H9 (cell line): ENCODE measurements around the gene SLC2A1. TPM values are rescaled to one million over a fixed set of nuclear protein-coding genes. Genes with fewer than 3 reads are reported as not detected.

Experiments used
- DNase-seq: peaks from one replicate; pipeline ENCODE4 v3.0.0-alpha.2; 2017
- H2AFZ ChIP-seq: one replicate; pipeline ENCODE4 v1.6.1; 2013; ENCODE audit warnings: mild to moderate bottlenecking, low read length, control low read depth, moderate library complexity
- H2AK5ac ChIP-seq: 2 replicates; pipeline ENCODE4 v1.6.1; 2013; ENCODE audit warnings: low read length, control low read depth, mixed read lengths; ENCODE audit not compliant: insufficient read length
- H2BK120ac ChIP-seq: one replicate; pipeline ENCODE4 v1.6.1; 2013; ENCODE audit warnings: low read depth, mild to moderate bottlenecking, low read length, control low read depth, inconsistent platforms; ENCODE audit not compliant: poor library complexity, severe bottlenecking
- H2BK12ac ChIP-seq: 2 replicates; pipeline ENCODE4 v1.6.1; 2013; ENCODE audit warnings: low read length, control low read depth, mixed read lengths, low read depth; ENCODE audit not compliant: insufficient read length
- H2BK15ac ChIP-seq: 2 replicates; pipeline ENCODE4 v1.6.1; 2013; ENCODE audit warnings: low read depth, low read length, control low read depth
- H2BK20ac ChIP-seq: one replicate; pipeline ENCODE4 v1.6.1; 2013; ENCODE audit warnings: low read depth, mild to moderate bottlenecking, low read length, control low read depth, inconsistent platforms; ENCODE audit not compliant: poor library complexity, severe bottlenecking
- H2BK5ac ChIP-seq: 2 replicates; pipeline ENCODE4 v1.6.1; 2013; ENCODE audit warnings: low read length, control low read depth, mixed read lengths; ENCODE audit not compliant: insufficient read length
- H3K14ac ChIP-seq: 2 replicates; pipeline ENCODE4 v1.6.1; 2013; ENCODE audit warnings: low read length, control low read depth; ENCODE audit not compliant: insufficient read depth
- H3K18ac ChIP-seq: 2 replicates; pipeline ENCODE4 v1.6.1; 2013; ENCODE audit warnings: low read depth, mild to moderate bottlenecking, mixed read lengths, low read length, control low read depth; ENCODE audit not compliant: insufficient read length
- H3K23ac ChIP-seq: 2 replicates; pipeline ENCODE4 v1.6.1; 2013; ENCODE audit warnings: low read length, control low read depth, mixed read lengths, low read depth; ENCODE audit not compliant: insufficient read length
- H3K23me2 ChIP-seq: 2 replicates; pipeline ENCODE4 v1.6.1; 2013; ENCODE audit warnings: low read depth, mild to moderate bottlenecking, mixed read lengths, low read length, control low read depth; ENCODE audit not compliant: insufficient read length, poor library complexity, severe bottlenecking
- H3K27ac ChIP-seq: 2 replicates; pipeline ENCODE4 v1.5.1; 2013; ENCODE audit warnings: low read length, control low read depth, mixed read lengths, low read depth; ENCODE audit not compliant: insufficient read length
- H3K27me3 ChIP-seq: 2 replicates; pipeline ENCODE4 v1.6.1; 2013; ENCODE audit warnings: low read length, control low read depth, inconsistent platforms; ENCODE audit not compliant: insufficient read depth
- H3K4ac ChIP-seq: 2 replicates; pipeline ENCODE4 v1.6.1; 2013; ENCODE audit warnings: low read depth, mild to moderate bottlenecking, control low read depth, inconsistent platforms, low read length, moderate library complexity
- H3K4me1 ChIP-seq: 2 replicates; pipeline ENCODE4 v1.6.1; 2013; ENCODE audit warnings: low read length, control low read depth, inconsistent platforms; ENCODE audit not compliant: insufficient read depth
- H3K4me2 ChIP-seq: 2 replicates; pipeline ENCODE4 v1.6.1; 2013; ENCODE audit warnings: low read length, control low read depth, mixed read lengths; ENCODE audit not compliant: insufficient read length, insufficient read depth
- H3K56ac ChIP-seq: 2 replicates; pipeline ENCODE4 v1.6.1; 2013; ENCODE audit warnings: low read depth, mild to moderate bottlenecking, mixed read lengths, low read length, control low read depth; ENCODE audit not compliant: insufficient read length
- H3K79me1 ChIP-seq: 2 replicates; pipeline ENCODE4 v1.6.1; 2013; ENCODE audit warnings: low read depth, mild to moderate bottlenecking, moderate library complexity, low read length, control low read depth, inconsistent platforms; ENCODE audit not compliant: insufficient read depth, poor library complexity, severe bottlenecking
- H3K79me2 ChIP-seq: 2 replicates; pipeline ENCODE4 v1.6.1; 2013; ENCODE audit warnings: low read length, control low read depth, inconsistent platforms; ENCODE audit not compliant: insufficient read depth
- H3K9ac ChIP-seq: 2 replicates; pipeline ENCODE4 v1.6.1; 2013; ENCODE audit warnings: low read length, control low read depth, mixed read lengths; ENCODE audit not compliant: insufficient read length; ENCODE audit errors: extremely low read depth
- H3K9me3 ChIP-seq: one replicate; pipeline ENCODE4 v1.6.1; 2013; ENCODE audit warnings: low read depth, low read length, inconsistent platforms; ENCODE audit not compliant: control insufficient read depth
- H3T11ph ChIP-seq: one replicate; pipeline ENCODE4 v1.6.1; 2013; ENCODE audit warnings: mild to moderate bottlenecking, low read length, control low read depth, inconsistent platforms
- H4K20me1 ChIP-seq: one replicate; pipeline ENCODE4 v1.6.1; 2013; ENCODE audit not compliant: control insufficient read depth, insufficient read length, insufficient read depth
- H4K5ac ChIP-seq: 2 replicates; pipeline ENCODE4 v1.6.1; 2013; ENCODE audit warnings: low read depth, mild to moderate bottlenecking, mixed read lengths, low read length, control low read depth; ENCODE audit not compliant: insufficient read length
- H4K8ac ChIP-seq: replicated peaks from 2 replicates; pipeline ENCODE4 v1.6.1; 2013; ENCODE audit warnings: low read length, control low read depth, mixed read lengths, low read depth; ENCODE audit not compliant: insufficient read length
- H4K91ac ChIP-seq: 2 replicates; pipeline ENCODE4 v1.6.1; 2013; ENCODE audit warnings: low read depth, mild to moderate bottlenecking, moderate library complexity, mixed read lengths, low read length, control low read depth; ENCODE audit not compliant: insufficient read length
- H3K27ac Mint-ChIP-seq, 3 experiments: 2 replicates in 2 of 3; 3 replicates in 1 of 3; pipeline ENCODE4 v1.8.0; 2020 to 2021; ENCODE audit warnings: mixed read lengths in 3 of 3, mild to moderate bottlenecking in 1 of 3, moderate library complexity in 1 of 3
- H3K27me3 Mint-ChIP-seq: 2 replicates; pipeline ENCODE4 v1.8.0; 2021; ENCODE audit warnings: low read depth, mild to moderate bottlenecking, moderate library complexity, mixed read lengths
- H3K36me3 Mint-ChIP-seq, 3 experiments: 2 replicates in 2 of 3; 3 replicates in 1 of 3; pipeline ENCODE4 v1.8.0; 2020 to 2021; ENCODE audit warnings: low read depth in 3 of 3, mixed read lengths in 3 of 3; ENCODE audit not compliant: insufficient read depth in 1 of 3
- H3K4me1 Mint-ChIP-seq, 2 experiments: 2 replicates each; pipeline ENCODE4 v1.8.0; 2020; ENCODE audit warnings: mixed read lengths in 2 of 2
- H3K4me3 Mint-ChIP-seq, 2 experiments: 2 replicates in 1 of 2; 3 replicates in 1 of 2; pipeline ENCODE4 v1.8.0; 2020 to 2021; ENCODE audit warnings: mild to moderate bottlenecking in 2 of 2, mixed read lengths in 2 of 2, moderate library complexity in 1 of 2
- H3K9me3 Mint-ChIP-seq, 2 experiments: 2 replicates in 1 of 2; 3 replicates in 1 of 2; pipeline ENCODE4 v1.8.0; 2020; ENCODE audit warnings: mild to moderate bottlenecking in 2 of 2, mixed read lengths in 2 of 2, moderate library complexity in 1 of 2
- WGBS: extraction: QIAGEN DNeasy Blood & Tissue Kit; methylation state at CpG from one replicate; pipeline ENCODE4 v1.1.7; 2013; ENCODE audit warnings: missing lambda C conversion rate, low lambda C conversion rate, mixed read lengths; ENCODE audit not compliant: insufficient read length; ENCODE audit errors: extremely low coverage; 5-methylcytosine and 5-hydroxymethylcytosine counted together
- total RNA-seq: library from RNA; stranded (reverse); gene quantifications from 2 replicates; pipeline ENCODE4 v1.2.1, GENCODE V29; 2021
- TF ChIP-seq, protein P1 (sequence below): fragments of 200-600 bp; sonication (generic); conservative IDR thresholded peaks from 3 replicates; pipeline ENCODE4 v1.8.0; 2021; ENCODE audit warnings: antibody characterized with exemption, mild to moderate bottlenecking

SLC2A1 gene
- total RNA-seq, 1 experiment from 2014 or later = 186 TPM

GRCh38 chr1:42951588-42951987 is 7.1 kb downstream of the SLC2A1 start:
- H3K4me1 ChIP-seq = peaks cover 18% of the 10 kb centered on the region
- no peak overlapping the region for H2AFZ ChIP-seq
- H2BK120ac ChIP-seq = no peak overlapping the region
- no peak overlapping the region for H3T11ph ChIP-seq
- no peak overlapping the region for H3K56ac ChIP-seq
- no peak overlapping the region for H3K9ac ChIP-seq
- TF ChIP-seq, protein P1, sequence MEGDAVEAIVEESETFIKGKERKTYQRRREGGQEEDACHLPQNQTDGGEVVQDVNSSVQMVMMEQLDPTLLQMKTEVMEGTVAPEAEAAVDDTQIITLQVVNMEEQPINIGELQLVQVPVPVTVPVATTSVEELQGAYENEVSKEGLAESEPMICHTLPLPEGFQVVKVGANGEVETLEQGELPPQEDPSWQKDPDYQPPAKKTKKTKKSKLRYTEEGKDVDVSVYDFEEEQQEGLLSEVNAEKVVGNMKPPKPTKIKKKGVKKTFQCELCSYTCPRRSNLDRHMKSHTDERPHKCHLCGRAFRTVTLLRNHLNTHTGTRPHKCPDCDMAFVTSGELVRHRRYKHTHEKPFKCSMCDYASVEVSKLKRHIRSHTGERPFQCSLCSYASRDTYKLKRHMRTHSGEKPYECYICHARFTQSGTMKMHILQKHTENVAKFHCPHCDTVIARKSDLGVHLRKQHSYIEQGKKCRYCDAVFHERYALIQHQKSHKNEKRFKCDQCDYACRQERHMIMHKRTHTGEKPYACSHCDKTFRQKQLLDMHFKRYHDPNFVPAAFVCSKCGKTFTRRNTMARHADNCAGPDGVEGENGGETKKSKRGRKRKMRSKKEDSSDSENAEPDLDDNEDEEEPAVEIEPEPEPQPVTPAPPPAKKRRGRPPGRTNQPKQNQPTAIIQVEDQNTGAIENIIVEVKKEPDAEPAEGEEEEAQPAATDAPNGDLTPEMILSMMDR = no peak
- Mint-ChIP-seq H3K9me3 (no peaks in the 10 kb centered on the region; a peak in 1 of 5 replicates), H3K27ac (peak overlapping the region in 2 of 3 experiments; percentile 53 to 84; a peak in 3 of 7 replicates), H3K27me3 (no peaks in the 10 kb centered on the region; the same call in 1 of the 2 replicates), H3K4me3 (peak overlapping the region in 1 of 2 experiments; percentile 68; a peak in 1 of 5 replicates), H3K4me1 (peaks cover 77 to 88% of the 10 kb centered on the region in 2 experiments), H3K36me3 (peaks cover 44 to 83% (median 70%) of the 10 kb centered on the region in 3 experiments)
- WGBS = no CpG with 5 or more reads among the region's 1 CpG
- peaks cover 3% of the 10 kb centered on the region for H3K79me1 ChIP-seq
- peaks cover 4% of the 10 kb centered on the region for H4K20me1 ChIP-seq
- H3K27me3 ChIP-seq = no peaks in the 10 kb centered on the region
- H3K4ac ChIP-seq = no peak overlapping the region
- H3K79me2 ChIP-seq = peaks cover 88% of the 10 kb centered on the region
- no peak overlapping the region for H2BK15ac ChIP-seq
- no peak overlapping the region for H4K8ac ChIP-seq
- no peak for DNase-seq
- no peak overlapping the region for H3K18ac ChIP-seq
- no peak overlapping the region for H2AK5ac ChIP-seq
- no peak overlapping the region for H2BK12ac ChIP-seq
- no peak overlapping the region for H3K27ac ChIP-seq
- H2BK5ac ChIP-seq = no peak overlapping the region
- H3K4me2 ChIP-seq = no peak overlapping the region
- peaks cover 1% of the 10 kb centered on the region for H3K23me2 ChIP-seq
- no peak overlapping the region for H2BK20ac ChIP-seq
- no peak overlapping the region for H4K91ac ChIP-seq
- no peaks in the 10 kb centered on the region for H3K9me3 ChIP-seq
- H4K5ac ChIP-seq = no peak overlapping the region
- no peak overlapping the region for H3K14ac ChIP-seq
- H3K23ac ChIP-seq = no peak overlapping the region
